Cardiac muscle cell (in vitro differentiated cells and primary cell): ENCODE results near the gene RIMKLB. TPM values are rescaled to one million over a fixed set of nuclear protein-coding genes. Genes with fewer than 3 reads are reported as not detected.
"Not testable (repeated sequence)": the region's sequence is repeated elsewhere in the genome, so short reads cannot be mapped to it uniquely, and the experiment has no call there.

Experiments used
- DNase-seq, 2 donors: peaks; one replicate each; pipeline versions ENCODE4 v3.0.0 to v3.0.0-alpha.2; 2010 to 2017; ENCODE audit warnings: low read depth in 1 of 2, low spot score in 1 of 2
- H3K27ac ChIP-seq: fragments of 200-600 bp; sonication (generic); 2 replicates; pipeline ENCODE4 v1.5.1; 2016
- H3K27me3 ChIP-seq: fragments of 200-600 bp; sonication (generic); 2 replicates; pipeline ENCODE4 v1.6.0; 2016; ENCODE audit warnings: control low read depth
- H3K36me3 ChIP-seq: fragments of 200-600 bp; sonication (generic); 2 replicates; pipeline ENCODE4 v1.5.1; 2016; ENCODE audit warnings: control low read depth
- H3K4me1 ChIP-seq: fragments of 200-600 bp; sonication (generic); 2 replicates; pipeline ENCODE4 v1.8.1; 2017; ENCODE audit warnings: low read depth, mild to moderate bottlenecking, mixed run types
- H3K4me3 ChIP-seq: fragments of 200-600 bp; sonication (generic); 2 replicates; pipeline ENCODE4 v1.5.1; 2016; ENCODE audit warnings: mild to moderate bottlenecking
- H3K9me3 ChIP-seq: fragments of 200-600 bp; sonication (generic); 2 replicates; pipeline ENCODE4 v1.5.1; 2017; ENCODE audit warnings: low read depth, mild to moderate bottlenecking, control low read depth
- CTCF ChIP-seq: IDR thresholded peaks from 2 replicates; pipeline ENCODE4 v1.5.1; 2012; ENCODE audit warnings: low read depth, mild to moderate bottlenecking, low read length
- polyA plus RNA-seq: library from polyadenylated mRNA; unstranded; fragments of >200 nt; fragmentation: Nextera tagmentation; extraction: Ambion mirVana; gene quantifications from 2 replicates; pipeline ENCODE4 v1.2.1, GENCODE V29; 2016
- total RNA-seq: library from RNA; depleted of rRNA; stranded (reverse); fragments of >200 nt; gene quantifications from 2 replicates; pipeline ENCODE4 v1.2.3, GENCODE V29; 2016

Gene RIMKLB
- total and polyA plus RNA-seq, 2 experiments from 2014 or later: 47.7 to 70.9 TPM

DNA sequence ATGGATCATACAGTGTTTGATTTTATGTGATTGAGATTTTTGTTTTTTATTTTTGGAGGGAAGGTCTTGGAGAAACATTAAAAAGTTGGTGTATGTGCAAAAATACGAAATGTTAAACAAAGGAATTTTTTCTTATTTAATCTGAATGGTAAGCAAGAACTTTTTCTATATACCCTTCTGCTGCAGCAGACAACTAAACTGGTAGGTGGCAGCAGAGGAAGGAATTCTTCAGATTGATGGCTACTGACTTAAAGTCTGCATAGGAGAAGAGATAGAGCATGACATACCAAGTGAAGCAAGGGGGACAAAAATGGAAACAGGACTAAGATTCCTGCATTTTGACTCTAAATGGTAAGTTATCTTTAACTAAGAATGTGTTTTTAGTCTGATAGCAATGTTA is 82.6 kb downstream of the RIMKLB start:
- peak; percentile 37 for TF ChIP-seq CTCF
- Histone ChIP-seq H3K27me3 (no peaks in the 10 kb centered on the region), H3K4me1 (no peaks in the 10 kb centered on the region), H3K36me3 (peaks cover 10% of the 10 kb centered on the region), H3K4me3 (no peak overlapping the region), H3K9me3 (no peaks in the 10 kb centered on the region), H3K27ac (no peak overlapping the region)
- DNase-seq: peak; percentile 45 to 52

DNA sequence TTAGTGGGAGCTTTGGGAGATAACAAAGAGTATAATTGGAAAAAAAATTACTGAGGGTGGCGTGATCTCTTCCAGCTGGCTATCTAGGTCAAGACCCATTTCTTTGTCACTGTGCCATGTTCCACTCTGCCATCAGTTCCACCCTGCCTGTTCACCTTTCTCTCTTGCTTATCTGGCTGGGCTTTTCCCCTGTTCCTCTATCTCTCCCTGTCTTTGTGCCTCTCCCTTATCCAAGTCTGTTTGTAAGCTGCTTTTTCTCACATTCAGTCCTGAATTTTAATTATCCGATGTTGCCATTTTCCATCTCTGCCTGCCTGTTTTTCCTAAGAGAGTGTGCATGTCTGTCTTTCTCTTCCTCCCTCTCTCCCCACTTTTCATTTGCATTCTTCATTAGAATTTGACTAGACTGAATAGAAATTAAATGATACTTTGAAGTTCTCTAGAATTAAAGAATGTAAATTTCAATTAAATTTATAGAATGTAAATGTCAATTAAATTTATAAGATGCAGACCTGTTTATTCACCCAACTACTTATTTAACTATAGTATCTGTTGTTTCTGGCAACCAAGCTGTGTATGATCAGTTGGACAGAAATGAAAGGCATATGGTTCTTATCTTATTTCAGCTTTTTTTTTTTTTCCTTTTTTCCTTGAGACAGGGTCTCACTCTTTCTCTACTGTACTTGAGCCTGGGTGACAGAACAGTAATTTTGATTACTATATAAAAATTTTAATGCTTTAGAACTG is 83.8 kb downstream of the RIMKLB start:
- H3K27me3 ChIP-seq: no peaks in the 10 kb centered on the region
- no peaks in the 10 kb centered on the region for H3K9me3 ChIP-seq
- no peak for DNase-seq
- no peak for TF ChIP-seq CTCF
- H3K27ac ChIP-seq: peak overlapping the region; percentile 47
- H3K4me1 ChIP-seq: no peaks in the 10 kb centered on the region
- no peaks in the 10 kb centered on the region for H3K36me3 ChIP-seq
- H3K4me3 ChIP-seq: no peak overlapping the region

- Histone ChIP-seq H3K27me3 (no peaks in the 10 kb centered on the region), H3K9me3 (no peaks in the 10 kb centered on the region), H3K36me3 (no peaks in the 10 kb centered on the region), H3K4me3 (no peak overlapping the region), H3K27ac (no peak overlapping the region), H3K4me1 (no peaks in the 10 kb centered on the region)
- DNase-seq: peak in 1 of 2 donors; percentile 1
- no peak for TF ChIP-seq CTCF
Observed at GRCh38 chr12:8784290-8784888, 86.6 kb downstream of the RIMKLB start.

- Histone ChIP-seq H3K36me3 (no peaks in the 10 kb centered on the region), H3K4me1 (no peaks in the 10 kb centered on the region), H3K27ac (no peak overlapping the region), H3K4me3 (no peak overlapping the region), H3K9me3 (no peaks in the 10 kb centered on the region), H3K27me3 (no peaks in the 10 kb centered on the region)
- no peak for TF ChIP-seq CTCF
- DNase-seq: no peak
Observed at GRCh38 chr12:8785499-8785898, 87.7 kb downstream of the RIMKLB start.

GRCh38 chr12:8787206-8787605 is 89.4 kb downstream of the RIMKLB start:
- H3K4me1 ChIP-seq, H3K27me3 ChIP-seq, DNase-seq, H3K9me3 ChIP-seq, H3K4me3 ChIP-seq, H3K36me3 ChIP-seq, H3K27ac ChIP-seq: not testable (repeated sequence)

DNA sequence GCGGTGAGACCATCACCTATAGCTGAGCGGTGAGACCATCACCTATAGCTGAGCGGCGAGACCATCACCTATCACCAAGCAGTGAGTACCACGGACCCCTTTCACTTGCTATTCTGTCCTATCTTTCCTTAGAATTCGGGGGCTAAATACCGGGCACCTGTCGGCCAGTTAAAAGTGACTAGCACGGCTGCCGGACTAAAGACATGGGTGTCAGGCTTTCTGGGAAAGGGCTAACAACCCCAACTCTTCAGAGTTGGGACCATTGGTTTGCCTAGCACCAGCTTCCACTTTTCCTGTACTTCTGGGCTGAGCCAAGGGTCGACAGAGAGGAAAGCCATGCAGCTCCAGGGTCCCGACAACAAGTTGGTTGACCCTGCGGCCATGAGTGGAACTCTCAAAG is 90.9 kb downstream of the RIMKLB start:
- not testable (repeated sequence) for H3K4me1 ChIP-seq, H3K27me3 ChIP-seq, H3K27ac ChIP-seq, H3K36me3 ChIP-seq, DNase-seq, H3K9me3 ChIP-seq
- H3K4me3 ChIP-seq: peak overlapping the region; percentile 16

DNA sequence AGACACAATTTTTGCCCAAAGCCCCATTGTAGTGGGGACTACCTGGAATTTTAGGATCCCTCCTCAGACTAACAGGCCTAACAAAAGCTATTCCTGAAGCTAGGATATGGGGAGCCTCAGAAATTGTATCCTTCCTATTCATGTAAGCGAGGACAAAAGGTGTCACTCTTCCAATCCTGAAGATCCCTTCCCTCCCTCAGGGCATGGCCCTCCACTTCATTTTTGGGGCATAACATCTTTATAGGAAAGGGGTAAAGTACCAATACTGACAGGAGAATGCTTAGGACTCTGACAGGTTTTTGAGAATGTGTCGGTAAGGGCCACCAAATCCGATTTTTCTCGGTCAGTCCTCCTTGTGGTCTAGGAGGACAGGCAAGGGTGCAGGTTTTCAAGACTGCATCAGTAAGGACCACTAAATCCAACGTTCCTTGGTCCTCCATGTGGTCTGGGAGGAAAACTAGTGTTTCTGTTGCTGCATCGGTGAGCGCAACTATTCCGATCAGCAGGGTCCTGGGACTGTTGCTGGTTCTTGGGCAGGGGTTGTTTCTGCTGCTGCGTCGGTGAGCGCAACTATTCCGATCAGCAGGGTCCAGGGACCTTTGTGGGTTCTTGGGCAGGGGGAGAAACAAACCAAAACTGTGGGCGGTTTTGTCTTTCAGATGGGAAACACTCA is 91.7 kb downstream of the RIMKLB start:
- not testable (repeated sequence) for H3K9me3 ChIP-seq, DNase-seq, H3K4me1 ChIP-seq, H3K36me3 ChIP-seq, H3K27ac ChIP-seq, H3K27me3 ChIP-seq
- H3K4me3 ChIP-seq: peak overlapping the region; percentile 16

GRCh38 chr12:8793226-8793625 is 95.4 kb downstream of the RIMKLB start:
- not testable (repeated sequence) for H3K36me3 ChIP-seq, H3K4me3 ChIP-seq, H3K4me1 ChIP-seq, DNase-seq, H3K27me3 ChIP-seq, H3K27ac ChIP-seq, H3K9me3 ChIP-seq

DNA sequence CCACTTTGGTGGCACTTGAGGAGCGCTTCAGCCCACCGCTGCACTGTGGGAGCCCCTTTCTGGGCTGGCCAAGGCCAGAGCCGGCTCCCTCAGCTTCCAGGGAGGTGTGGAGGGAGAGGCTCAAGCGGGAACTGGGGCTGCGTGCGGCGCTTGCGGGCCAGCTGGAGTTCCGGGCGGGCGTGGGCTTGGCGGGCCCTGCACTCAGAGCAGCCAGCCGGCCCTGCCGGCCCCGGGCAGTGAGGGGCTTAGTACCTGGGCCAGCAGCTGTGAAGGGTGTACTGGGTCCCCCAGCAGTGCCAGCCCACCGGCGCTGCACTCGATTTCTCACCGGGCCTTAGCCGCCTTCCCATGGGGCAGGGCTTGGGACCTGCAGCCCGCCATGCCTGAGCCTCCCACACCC is 96.8 kb downstream of the RIMKLB start:
- not testable (repeated sequence) for H3K9me3 ChIP-seq, H3K36me3 ChIP-seq, H3K4me3 ChIP-seq, H3K27ac ChIP-seq, H3K4me1 ChIP-seq, H3K27me3 ChIP-seq, DNase-seq
